Karpas-422 (cell line): ENCODE results near the gene ZCWPW1. TPM values are rescaled to one million over a fixed set of nuclear protein-coding genes. Genes with fewer than 3 reads are reported as not detected.
A peak's percentile ranks its signal among the peaks of the same experiment; 100 is the strongest.
"Not testable (repeated sequence)": the region's sequence is repeated elsewhere in the genome, so short reads cannot be mapped to it uniquely, and the experiment has no call there.

Source experiments
- DNase-seq: peaks from one replicate; pipeline ENCODE4 v3.0.0-alpha.2; 2015
- H2AFZ ChIP-seq: fragments of 200-600 bp; sonication (generic); 2 replicates; pipeline ENCODE4 v1.6.1; 2014; ENCODE audit warnings: antibody characterized with exemption, low read length, mixed read lengths
- H3K27ac ChIP-seq: fragments of 200-600 bp; sonication (generic); 2 replicates; pipeline ENCODE4 v1.5.1; 2014; ENCODE audit warnings: mild to moderate bottlenecking, low read length, moderate library complexity
- H3K27me3 ChIP-seq: fragments of 200-600 bp; sonication (generic); 2 replicates; pipeline ENCODE4 v1.6.1; 2014; ENCODE audit warnings: low read length, mixed read lengths
- H3K36me3 ChIP-seq: fragments of 200-600 bp; sonication (generic); 2 replicates; pipeline ENCODE4 v1.6.1; 2014; ENCODE audit warnings: low read length, mixed read lengths; ENCODE audit not compliant: insufficient read depth
- H3K4me1 ChIP-seq: fragments of 200-600 bp; sonication (generic); 2 replicates; pipeline ENCODE4 v1.6.1; 2014; ENCODE audit warnings: mild to moderate bottlenecking, low read length, mixed read lengths
- H3K4me2 ChIP-seq: fragments of 200-600 bp; sonication (generic); 2 replicates; pipeline ENCODE4 v1.6.1; 2014; ENCODE audit warnings: low read length, low read depth, mild to moderate bottlenecking; ENCODE audit not compliant: poor library complexity, severe bottlenecking
- H3K4me3 ChIP-seq: fragments of 200-600 bp; sonication (generic); 2 replicates; pipeline ENCODE4 v1.5.1; 2014; ENCODE audit warnings: mild to moderate bottlenecking, antibody characterized with exemption, low read length, mixed read lengths
- H3K79me2 ChIP-seq: fragments of 200-600 bp; sonication (generic); 2 replicates; pipeline ENCODE4 v1.6.1; 2014; ENCODE audit warnings: mild to moderate bottlenecking, low read length, mixed read lengths
- H3K9ac ChIP-seq: fragments of 200-600 bp; sonication (generic); 2 replicates; pipeline ENCODE4 v1.6.0; 2014; ENCODE audit warnings: low read length
- H3K9me2 ChIP-seq: fragments of 200-600 bp; sonication (generic), shearing (Covaris generic); replicated peaks from 2 replicates; pipeline ENCODE4 v1.6.0; 2014; ENCODE audit warnings: mild to moderate bottlenecking, low read length, moderate library complexity; ENCODE audit not compliant: insufficient read depth
- H3K9me3 ChIP-seq: fragments of 300-700, 200-600 bp; sonication (generic); 2 replicates; pipeline ENCODE4 v1.6.1; 2014; ENCODE audit warnings: low read length, mixed read lengths
- H4K20me1 ChIP-seq: fragments of 200-600 bp; sonication (generic); 2 replicates; pipeline ENCODE4 v1.6.1; 2014; ENCODE audit warnings: mild to moderate bottlenecking, antibody characterized with exemption, low read length, low read depth; ENCODE audit not compliant: insufficient read depth
- total RNA-seq: library from RNA; depleted of rRNA; stranded (reverse); fragments of >200 nt; shearing (Covaris generic); gene quantifications from 2 replicates; pipeline ENCODE4 v1.2.3, GENCODE V29; 2014; ENCODE audit warnings: low replicate concordance

The ZCWPW1 gene
- total RNA-seq, 1 experiment from 2014 or later: 3.0 TPM

DNA sequence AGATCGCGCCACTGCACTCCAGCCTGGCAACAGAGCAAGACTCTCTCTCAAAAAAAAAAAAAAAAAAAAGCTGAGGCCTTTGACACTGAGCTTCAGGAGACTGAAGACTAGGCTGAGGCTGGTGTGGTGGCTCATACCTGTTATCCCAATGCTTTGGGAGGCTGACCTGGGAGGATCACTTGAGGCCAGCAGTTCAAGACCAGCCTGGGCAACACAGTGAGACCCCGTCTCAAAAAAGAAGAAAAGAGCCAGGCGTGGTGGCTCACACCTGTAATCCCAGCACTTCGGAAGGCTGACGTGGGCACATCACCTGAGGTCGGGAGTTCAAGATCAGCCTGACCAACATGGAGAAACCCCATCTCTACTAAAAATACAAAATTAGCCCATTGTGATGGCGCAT lies 18.9 kb upstream of the ZCWPW1 start:
- not testable (repeated sequence) for H3K27me3 ChIP-seq, H3K9me2 ChIP-seq, H3K9ac ChIP-seq, H3K4me2 ChIP-seq, H2AFZ ChIP-seq, H3K4me3 ChIP-seq, H4K20me1 ChIP-seq, H3K36me3 ChIP-seq, H3K9me3 ChIP-seq, H3K27ac ChIP-seq, H3K79me2 ChIP-seq, H3K4me1 ChIP-seq, DNase-seq

DNA sequence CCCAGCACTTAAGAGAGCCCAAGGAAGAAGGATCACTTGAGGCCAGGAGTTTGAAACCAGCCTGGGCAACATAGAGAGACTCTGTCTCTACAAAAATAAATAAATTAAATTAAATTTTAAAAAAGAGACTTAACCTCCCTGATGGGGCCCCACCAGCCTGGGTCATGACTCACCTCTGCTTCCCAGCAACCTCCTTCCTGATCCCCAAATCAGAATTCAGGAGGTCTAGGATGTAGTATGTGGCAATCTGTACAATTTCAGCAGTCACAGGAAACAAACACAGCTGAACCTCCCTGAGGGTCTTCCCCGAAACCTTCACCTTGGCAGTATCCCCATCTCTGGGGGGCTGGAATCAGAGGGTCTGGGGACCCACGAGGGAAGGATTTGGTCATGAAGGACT lies 17.5 kb upstream of the ZCWPW1 start:
- H3K79me2 ChIP-seq: no peaks in the 10 kb centered on the region
- H4K20me1 ChIP-seq: no peaks in the 10 kb centered on the region
- no peaks in the 10 kb centered on the region for H3K36me3 ChIP-seq
- no peaks in the 10 kb centered on the region for H3K9me2 ChIP-seq
- H3K4me2 ChIP-seq: no peak overlapping the region
- no peak overlapping the region for H2AFZ ChIP-seq
- H3K4me1 ChIP-seq: peaks cover 9% of the 10 kb centered on the region
- H3K27ac ChIP-seq: no peak overlapping the region
- DNase-seq: no peak
- no peak overlapping the region for H3K9ac ChIP-seq
- no peaks in the 10 kb centered on the region for H3K27me3 ChIP-seq
- H3K4me3 ChIP-seq: no peak overlapping the region
- no peaks in the 10 kb centered on the region for H3K9me3 ChIP-seq

DNA sequence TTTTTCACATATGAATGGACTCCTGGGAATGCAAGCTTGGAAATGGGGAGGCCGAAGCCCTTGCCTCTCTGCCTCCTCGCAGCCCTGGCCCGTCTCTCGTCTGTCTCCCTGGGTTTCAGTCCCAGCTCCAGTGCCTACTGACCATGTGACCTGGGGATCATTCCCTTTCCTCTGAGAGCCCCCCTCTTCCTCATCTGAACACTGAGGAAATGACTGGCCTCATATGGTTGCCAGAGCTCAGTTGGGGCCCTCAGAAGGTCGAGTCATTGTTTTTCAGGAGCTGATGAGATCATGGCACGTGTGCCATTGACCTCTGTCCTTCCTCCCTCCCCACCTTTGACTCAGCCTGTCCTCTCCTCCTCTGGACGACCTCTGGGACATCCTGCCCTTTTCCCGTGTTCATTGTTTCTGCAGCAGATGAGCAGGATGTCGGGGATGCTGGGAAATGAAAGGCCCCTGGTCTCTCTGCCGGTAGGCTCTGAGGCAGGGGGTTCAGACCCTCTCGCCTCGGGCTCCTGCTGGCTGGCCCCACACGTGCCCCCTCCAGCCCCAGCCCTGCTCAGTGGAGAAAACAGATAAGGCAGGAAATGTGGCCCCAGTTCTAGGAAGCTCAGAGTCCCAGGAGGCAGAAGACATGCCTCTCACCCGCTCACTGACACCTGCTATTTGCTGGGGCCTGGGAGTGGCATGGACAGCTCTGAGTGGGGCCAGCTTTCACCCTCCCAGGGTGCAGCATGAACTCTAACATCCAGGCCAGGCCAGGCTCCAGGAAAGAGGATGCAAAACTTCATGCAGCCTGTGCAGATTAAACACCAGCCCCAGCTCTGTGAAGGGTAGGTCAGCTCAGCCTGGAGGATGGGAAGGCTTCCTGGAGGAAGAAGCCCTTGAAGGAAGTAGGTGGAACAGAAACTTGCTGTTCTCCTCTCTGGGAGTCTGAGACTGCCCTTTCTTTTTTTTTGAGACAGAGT lies 16.1 kb upstream of the ZCWPW1 start:
- Histone ChIP-seq H4K20me1 (no peaks in the 10 kb centered on the region), H3K27me3 (no peaks in the 10 kb centered on the region), H3K4me1 (peaks cover 7% of the 10 kb centered on the region), H3K79me2 (no peaks in the 10 kb centered on the region), H3K27ac (no peak overlapping the region), H3K4me2 (no peak overlapping the region), H3K4me3 (no peak overlapping the region), H2AFZ (no peak overlapping the region), H3K9ac (no peak overlapping the region), H3K36me3 (no peaks in the 10 kb centered on the region), H3K9me3 (no peaks in the 10 kb centered on the region), H3K9me2 (no peaks in the 10 kb centered on the region)
- no peak for DNase-seq

DNA sequence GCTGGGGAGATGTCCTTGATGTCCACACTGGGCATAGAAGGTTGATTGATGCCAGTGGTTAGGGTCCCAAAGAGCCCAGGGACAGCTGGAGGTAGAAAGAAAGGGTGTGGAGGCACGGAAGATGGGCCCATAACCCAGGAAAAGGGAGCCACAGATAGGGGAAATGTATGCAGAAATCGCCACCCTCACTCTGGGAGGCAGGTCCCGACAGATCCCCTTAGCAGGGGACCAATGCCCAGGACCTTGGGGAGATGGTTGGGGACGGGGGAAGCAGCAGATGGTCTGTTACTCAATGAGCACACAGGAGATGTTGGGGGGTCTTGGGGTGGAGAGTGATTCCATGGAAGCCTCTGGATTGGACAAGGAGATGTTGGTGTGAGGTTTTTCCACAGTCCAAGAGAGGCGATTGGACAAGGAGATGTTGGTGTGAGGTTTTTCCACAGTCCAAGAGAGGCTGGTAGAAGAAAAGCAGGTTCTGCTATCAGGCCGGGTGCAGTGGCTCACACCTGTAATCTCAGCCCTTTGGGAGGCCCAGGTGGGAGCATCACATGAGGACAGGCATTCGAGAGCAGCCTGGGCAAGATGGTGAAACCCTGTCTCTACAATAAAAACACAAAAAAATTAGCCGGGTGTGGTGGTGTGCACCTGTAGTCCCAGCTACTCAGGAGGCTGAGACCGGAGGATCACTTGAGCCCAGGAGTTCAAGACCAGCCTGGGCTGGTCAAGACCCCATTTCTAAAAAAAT lies 14.8 kb upstream of the ZCWPW1 start:
- Histone ChIP-seq H3K9me2 (no peaks in the 10 kb centered on the region), H3K4me3 (no peak overlapping the region), H3K27ac (no peak overlapping the region), H3K4me2 (no peak overlapping the region), H3K27me3 (no peaks in the 10 kb centered on the region), H3K9ac (no peak overlapping the region), H2AFZ (no peak overlapping the region), H3K4me1 (peaks cover 7% of the 10 kb centered on the region), H4K20me1 (no peaks in the 10 kb centered on the region), H3K36me3 (no peaks in the 10 kb centered on the region), H3K9me3 (no peaks in the 10 kb centered on the region), H3K79me2 (no peaks in the 10 kb centered on the region)
- no peak for DNase-seq

DNA sequence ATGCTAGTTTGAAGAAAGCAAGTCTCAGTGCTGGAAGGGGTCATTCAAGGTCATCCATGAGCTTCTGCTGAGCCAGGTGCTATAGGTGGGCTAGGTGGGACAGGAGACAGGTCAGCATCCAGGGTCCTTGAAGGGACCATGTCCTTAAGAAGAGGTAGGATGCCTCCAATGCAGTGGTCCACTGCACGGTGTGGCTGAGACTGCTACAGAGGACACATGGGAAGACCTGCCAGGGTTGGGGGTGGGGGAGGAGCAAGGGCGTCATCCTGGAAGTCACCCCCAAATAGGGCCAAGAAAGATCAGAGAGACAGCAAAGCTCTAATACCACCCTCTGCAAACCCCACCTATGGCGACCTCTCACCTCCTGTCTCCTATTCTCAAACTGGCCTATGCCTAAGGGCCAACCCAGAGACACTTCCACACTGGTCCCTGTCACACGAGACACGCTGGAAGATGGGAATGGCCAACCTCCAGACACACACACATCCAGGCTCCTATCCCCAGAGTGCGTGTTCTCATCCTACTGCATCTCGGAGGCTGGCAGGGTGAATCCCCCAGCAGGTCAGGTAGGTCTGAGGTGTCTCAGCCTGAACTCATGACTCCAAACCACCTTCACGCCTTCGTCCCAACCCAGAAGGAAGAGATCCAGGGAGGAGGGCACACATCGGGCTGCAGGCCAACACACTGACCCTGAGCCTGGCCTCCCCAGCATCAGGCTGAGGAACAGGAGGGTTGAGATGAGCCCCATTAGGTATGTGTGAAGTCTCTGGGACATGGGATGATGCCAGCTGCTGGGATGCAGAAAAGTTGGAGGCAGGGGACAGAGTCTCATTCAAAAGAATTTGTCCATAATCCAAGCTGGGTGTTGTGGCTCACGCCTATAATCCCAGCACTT lies 13.4 kb upstream of the ZCWPW1 start:
- Histone ChIP-seq H3K79me2 (no peaks in the 10 kb centered on the region), H3K9ac (no peak overlapping the region), H3K4me3 (no peak overlapping the region), H3K4me2 (no peak overlapping the region), H3K27ac (no peak overlapping the region), H3K9me2 (no peaks in the 10 kb centered on the region), H3K4me1 (peaks cover 7% of the 10 kb centered on the region), H4K20me1 (no peaks in the 10 kb centered on the region), H3K9me3 (no peaks in the 10 kb centered on the region), H2AFZ (no peak overlapping the region), H3K36me3 (no peaks in the 10 kb centered on the region), H3K27me3 (no peaks in the 10 kb centered on the region)
- DNase-seq: peak; percentile 40

DNA sequence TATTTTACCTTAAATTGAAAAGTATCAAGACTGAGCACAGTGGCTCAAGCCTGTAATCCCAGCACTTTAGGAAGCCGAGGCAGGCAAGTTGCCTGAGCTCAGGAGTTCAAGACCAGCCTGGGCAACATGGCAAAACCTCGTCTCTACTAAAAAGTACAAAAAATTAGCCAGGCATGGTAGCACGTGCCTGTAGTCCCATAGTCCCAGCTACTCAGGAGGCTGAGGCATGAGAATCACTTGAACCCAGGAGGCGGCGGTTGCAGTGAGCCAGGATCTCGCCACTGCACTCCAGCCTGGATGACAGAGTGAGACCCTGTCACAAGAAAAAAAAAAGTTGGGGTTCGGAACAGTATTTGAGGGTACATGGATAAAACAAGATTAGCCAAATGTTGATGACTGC lies 10.7 kb upstream of the ZCWPW1 start:
- H3K9me2 ChIP-seq, H3K79me2 ChIP-seq, H3K27me3 ChIP-seq, DNase-seq, H3K4me2 ChIP-seq, H3K27ac ChIP-seq, H4K20me1 ChIP-seq, H3K36me3 ChIP-seq, H3K4me3 ChIP-seq, H3K9me3 ChIP-seq, H3K9ac ChIP-seq, H2AFZ ChIP-seq: not testable (repeated sequence)
- H3K4me1 ChIP-seq: peaks cover 15% of the 10 kb centered on the region

DNA sequence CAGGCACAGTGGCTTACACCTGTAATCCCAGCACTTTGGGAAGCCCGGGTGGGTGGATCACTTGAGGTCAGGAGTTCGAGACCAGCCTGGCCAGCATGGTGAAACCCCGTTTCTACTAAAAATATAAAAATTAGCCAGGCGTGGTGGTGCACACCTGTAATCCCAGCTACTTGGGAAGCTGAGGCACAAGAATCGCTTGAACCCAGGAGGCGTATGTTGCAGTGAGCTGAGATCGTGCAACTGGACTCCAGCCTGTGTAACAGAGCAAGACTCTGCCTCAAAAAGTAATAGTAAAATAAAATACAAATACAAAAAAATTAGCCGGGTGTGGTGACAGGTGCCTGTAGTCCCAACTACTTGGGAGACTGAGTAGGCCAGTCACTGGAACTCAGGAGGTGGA lies 10.2 kb upstream of the ZCWPW1 start:
- not testable (repeated sequence) for H3K36me3 ChIP-seq, H3K4me2 ChIP-seq, H2AFZ ChIP-seq, H3K4me3 ChIP-seq, H3K9ac ChIP-seq, H4K20me1 ChIP-seq, DNase-seq, H3K9me2 ChIP-seq, H3K27ac ChIP-seq, H3K79me2 ChIP-seq, H3K9me3 ChIP-seq, H3K27me3 ChIP-seq
- H3K4me1 ChIP-seq: peaks cover 20% of the 10 kb centered on the region

DNA sequence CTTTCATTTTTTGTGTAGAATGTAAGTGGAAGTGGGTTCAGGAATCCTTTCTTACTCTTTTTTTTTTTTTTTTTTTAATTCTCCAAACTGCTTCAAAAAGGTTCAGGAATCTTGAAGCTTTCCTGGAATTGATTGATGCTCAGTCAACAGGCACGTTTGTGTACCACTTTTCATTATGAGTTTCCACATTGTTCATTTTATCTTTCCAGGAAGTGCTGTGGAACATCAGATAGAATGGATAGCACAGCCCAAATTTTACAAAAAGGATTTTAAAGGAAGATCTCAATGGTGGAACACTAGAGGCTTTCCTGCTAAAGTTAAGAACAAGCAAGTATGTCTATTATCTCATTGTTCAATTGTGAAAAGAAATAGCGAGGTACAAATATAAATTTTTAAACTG lies 9.7 kb upstream of the ZCWPW1 start:
- Histone ChIP-seq H3K27me3 (no peaks in the 10 kb centered on the region), H3K9me2 (no peaks in the 10 kb centered on the region), H3K4me1 (peaks cover 26% of the 10 kb centered on the region), H3K27ac (no peak overlapping the region), H3K4me3 (no peak overlapping the region), H4K20me1 (no peaks in the 10 kb centered on the region), H3K9me3 (no peaks in the 10 kb centered on the region), H3K9ac (no peak overlapping the region), H3K79me2 (peaks cover 10% of the 10 kb centered on the region), H3K36me3 (no peaks in the 10 kb centered on the region), H3K4me2 (no peak overlapping the region), H2AFZ (no peak overlapping the region)
- no peak for DNase-seq
